HL-60/S4 treated with phorbol 12-myristate 13-acetate at 8.2 ng/mL for 4 days and 3 days (cell line): ENCODE results near the gene ZBTB20.

Source experiments
- in situ Hi-C: fragments of 300-500 bp; cut with MboI; formaldehyde crosslinking; loops from 2 replicates; pipeline ENCODE4 v1.15.0; 2022; ENCODE audit warnings: low sequenced_read_pairs

Gene ZBTB20

DNA sequence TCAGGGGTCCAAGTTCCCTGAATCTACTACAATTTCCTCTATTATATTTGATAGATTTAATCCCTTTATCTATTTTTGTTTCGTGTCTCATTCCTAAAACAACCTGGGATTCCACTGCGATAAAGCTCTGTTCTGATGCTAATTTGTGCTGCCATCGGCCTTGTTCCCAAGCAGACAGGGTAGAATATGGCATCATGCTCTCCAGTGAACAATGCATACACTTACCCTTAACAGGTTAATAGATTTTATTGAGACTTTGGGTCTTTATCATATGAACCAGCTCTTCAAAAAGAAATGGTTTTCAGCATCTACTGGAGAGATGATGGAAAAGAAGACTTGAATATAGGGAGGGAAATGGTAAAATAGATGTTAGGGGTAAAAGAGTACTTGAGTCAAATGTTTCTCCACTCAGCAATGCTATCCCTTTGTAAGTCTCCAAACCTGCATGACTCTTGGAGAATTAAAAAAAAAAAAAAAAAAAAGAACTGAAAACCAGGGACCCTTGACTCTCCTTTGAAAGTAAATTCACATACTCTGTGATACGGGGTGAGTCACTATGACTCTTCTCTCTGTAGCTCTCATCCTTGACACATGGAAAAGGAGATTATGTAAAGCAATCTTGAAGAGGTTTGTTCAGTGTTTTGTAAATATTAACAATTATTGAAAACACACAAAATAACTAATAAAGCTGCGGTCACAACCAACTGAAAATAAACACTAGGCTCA, 268.8 kb downstream of the ZBTB20 start:
- in situ Hi-C loops, result no loop called here

DNA sequence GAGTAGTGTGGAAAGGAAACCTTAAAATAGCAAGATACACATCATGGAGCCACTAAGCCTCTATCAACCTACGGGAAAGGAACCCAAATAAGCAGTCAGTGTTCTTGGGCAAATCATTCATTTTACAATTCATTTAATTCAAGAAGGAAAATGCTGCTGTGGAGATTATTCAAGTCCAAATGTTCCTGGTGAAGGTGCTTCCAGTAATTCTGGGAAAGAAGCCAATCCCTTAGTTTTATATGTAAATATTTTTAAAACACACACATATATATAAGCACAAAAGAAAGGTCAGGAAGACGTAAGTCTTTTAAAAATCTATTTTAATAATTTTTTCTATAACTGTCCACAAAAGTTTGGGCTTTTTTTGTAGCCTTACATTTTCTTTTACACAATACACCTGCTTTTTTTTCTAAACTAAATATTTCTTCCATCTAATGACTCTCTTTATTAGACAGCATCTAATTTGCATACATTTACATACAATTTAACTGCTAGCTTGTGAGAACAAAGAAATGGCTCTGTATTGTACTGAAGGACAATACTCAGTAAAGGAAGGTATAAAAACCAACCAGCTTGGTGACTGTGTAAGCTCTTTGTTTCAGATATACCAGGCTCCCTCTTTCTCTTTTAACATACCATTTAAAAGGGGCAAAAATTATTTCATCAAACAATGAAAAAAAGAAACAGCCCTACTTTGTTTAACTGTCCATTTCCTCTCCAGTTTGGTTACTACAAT, 269.5 kb downstream of the ZBTB20 start:
- in situ Hi-C loops, result no loop called here

DNA sequence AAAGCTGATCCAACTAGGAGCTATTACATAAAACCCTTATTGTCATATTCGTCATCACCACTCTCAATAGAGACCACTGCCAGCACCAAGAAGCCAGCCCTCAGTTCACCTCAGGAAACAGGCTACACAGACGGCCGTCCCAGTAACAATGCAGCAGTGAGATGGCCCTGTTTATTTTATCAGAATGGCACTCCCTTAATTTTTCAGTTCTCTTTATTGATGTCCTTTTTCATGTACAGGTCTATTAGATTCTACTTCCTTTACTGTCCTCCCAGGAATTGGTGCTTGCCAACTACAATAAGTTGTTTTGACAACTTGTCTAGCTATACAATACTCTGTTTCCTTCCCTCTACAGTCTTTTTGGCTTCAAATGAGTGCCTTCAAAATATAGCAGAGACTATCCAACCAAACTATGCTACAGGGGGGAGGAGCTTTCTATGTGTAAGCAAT, 272.5 kb downstream of the ZBTB20 start:
- in situ Hi-C loops, result no loop called here

DNA sequence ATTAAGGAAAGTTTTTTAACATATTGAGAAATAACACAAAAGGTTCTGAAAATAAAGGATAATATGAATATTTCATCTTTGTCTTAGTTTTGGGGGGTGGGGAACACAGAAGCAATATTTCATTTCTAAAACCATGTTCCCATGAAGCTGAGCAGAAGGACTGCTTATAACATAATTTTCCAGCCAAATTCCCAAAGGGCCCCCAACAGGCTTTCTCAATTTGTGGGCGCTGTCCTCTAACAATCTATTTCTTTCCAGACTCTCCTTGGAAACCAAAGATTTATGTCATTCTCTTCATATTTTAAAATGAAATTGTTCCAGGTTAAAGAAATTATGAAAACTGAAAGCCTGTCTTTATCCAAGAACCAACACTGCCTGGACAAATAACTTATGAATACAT, 273.5 kb downstream of the ZBTB20 start:
- in situ Hi-C loops, result no loop called here

DNA sequence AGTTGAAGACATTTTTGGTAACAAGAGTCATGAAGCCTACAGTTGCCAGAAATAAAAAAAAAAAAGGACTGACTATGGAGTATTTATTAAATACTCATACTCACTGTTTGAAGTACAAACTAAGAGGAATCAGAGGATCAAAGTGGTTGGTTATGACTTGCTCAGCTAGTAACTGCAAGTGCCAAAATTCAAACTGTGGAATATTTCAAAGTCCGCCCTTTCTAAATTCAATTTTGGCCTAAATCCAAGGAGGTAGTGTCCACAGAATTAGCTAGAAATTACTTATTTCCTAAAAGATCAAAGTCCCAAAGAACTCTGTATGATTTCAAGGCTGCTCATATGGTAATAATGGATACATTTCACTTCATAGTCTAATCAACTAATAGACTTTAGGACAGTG, 274.5 kb downstream of the ZBTB20 start:
- in situ Hi-C loops, result no loop called here

DNA sequence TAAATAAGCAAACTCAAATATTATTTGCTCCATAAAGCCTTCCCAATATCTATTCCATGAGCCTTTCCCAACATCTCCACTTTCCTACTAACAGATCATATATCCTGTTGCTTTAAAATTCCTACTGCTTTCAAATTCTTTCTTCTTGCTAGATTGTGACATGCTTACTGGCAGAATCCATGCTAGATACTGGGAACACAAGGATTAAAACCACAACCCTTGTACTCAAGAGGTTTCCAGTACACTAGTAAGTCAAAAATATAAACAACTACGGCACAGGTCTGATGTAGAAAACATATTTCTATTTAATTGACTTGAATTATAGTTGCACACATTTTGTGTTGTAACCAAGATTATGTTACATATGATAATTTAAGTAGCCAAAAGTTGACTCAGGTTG, 275.0 kb downstream of the ZBTB20 start:
- in situ Hi-C loops, result no loop called here

DNA sequence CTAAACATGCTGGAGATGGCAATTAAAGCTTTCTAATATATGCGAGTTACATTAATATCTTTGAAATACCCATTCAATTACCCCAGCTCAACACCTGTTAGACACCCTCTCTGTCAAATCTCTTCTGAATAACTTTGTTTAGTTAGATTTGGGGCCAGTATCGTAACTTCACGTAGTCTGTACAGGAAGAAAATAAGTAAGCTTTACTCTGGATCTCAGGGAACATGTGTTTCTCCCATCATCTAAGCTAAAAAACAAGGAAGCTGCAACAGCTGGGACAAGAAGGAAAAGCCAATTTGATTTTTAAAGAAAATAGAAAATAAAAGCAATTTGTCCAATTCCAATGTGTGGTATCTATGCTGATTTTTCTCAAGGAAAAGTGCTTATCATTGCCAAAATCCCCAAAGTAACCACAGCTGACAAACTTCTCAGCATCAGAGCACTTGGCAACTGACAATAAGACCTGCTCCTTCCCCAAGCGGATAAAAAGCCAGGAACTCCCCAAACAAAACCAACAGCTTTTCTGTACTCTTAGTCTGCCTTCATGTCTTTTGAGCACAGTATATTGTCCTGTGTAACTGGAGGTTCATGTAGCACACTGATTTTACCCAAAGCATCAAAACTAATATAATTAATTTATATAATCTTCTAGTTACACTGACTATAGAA, 279.1 kb downstream of the ZBTB20 start:
- in situ Hi-C loops, result no loop called here

DNA sequence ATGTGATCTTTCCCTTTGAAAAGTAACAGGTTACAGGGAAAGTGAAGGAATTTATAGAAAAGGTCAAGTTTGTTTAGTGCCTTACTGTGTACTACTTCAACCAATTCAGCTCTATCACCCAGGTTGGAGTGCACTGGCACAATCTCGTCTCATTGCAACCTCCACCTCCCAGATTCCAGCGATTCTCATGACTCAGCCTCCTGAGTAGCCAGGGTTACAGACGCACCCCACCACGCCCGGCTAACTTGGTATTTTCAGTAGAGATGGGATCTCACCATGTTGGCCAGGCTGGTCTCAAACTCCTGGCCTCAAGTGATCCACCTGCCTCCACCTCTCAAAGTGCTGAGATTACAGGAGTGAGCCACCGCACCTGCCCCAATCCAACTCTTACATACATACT, 279.7 kb downstream of the ZBTB20 start:
- in situ Hi-C loops, result no loop called here

DNA sequence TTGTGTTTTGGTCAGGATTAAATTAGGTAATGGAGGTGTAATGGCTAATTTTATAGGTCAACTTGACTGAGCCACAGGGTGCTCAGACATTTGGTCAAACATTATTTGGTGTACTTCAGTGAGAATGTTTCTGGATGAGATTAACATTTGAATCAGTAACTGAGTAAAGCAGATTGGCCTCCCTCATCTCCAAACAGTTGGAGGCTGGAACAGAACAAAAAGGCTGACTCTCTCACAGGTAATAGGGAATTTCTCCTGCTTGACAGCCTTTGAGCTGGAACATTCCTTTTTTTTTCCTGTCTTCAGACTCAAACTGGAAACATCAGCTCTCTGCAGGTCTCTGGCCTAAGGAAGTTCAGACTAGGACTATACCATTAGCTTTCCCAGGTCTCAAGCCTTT, 280.7 kb downstream of the ZBTB20 start:
- in situ Hi-C loops, result no loop called here

DNA sequence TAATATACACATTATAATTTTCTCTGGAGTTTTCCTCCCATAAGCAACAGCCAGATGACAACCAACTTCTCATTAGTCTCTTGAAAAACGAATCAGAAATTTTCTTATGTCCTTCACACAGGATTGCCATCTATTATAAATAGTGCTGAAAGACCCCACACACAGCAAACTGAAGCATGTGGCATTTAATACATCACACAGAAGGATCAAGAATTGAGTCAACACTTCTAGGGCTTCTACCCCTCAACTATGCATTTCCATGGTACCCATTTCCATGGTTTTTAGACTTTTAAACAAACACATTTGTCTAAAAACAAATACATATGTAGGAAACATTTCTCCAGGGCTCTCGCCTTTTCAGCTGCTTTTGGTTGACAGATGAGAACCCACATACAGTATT, 282.1 kb downstream of the ZBTB20 start:
- in situ Hi-C loops, result no loop called here

DNA sequence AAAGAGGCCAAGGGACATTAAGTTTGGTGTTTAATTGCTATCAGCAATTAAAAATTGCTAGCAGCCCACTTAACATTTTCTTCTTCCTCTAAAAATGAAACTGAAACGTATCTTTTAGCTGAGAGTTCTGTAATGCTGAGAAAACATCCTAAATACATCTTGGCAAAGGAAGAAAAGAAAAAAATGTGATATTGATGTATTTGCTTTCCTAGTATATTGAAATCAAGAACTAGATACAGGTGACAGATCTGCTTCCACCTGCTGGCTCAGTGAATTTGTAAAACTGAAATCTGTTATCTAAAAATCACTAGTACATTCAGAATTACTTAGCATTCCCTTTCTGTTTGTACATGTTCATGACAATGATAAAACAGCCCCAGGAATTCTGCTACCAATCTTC, 283.2 kb downstream of the ZBTB20 start:
- in situ Hi-C loops, result no loop called here

DNA sequence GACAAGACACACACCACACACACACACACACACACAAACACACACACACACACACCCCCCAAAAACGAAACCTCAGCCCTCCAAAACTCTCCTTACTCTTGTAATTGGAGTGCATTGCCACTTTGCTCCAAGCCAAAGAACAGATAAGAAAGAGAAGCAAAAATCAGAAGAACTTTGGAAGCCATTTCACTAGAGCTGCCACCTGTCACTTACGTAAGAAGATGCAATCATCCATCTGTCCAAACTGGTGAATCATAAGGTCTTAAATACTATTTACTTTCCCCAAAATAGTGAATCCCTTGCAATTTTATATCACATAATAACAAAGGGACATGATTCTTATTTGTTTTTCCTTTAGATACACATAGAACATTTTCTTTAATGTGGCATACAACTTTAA, 285.4 kb downstream of the ZBTB20 start:
- in situ Hi-C loops, result no loop called here

DNA sequence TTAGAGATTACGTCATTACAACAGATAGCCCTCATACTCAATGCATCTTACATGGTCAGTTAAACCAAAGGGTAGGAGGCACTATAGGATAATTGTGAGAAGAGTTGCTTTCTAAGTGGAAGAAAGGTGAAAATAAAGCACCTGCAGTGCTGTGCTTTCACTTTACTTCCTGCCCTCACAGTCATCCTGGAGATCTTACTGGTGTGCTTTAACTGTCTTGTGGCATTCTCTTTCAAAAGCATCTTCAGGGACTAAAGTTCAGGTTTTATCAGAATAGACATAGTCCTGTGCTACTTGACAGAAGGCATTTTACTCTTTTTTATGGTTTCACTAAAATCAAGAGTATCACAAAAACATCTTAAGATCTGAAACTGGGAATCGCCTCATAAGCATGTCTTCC, 286.6 kb downstream of the ZBTB20 start:
- in situ Hi-C loops, result no loop called here

DNA sequence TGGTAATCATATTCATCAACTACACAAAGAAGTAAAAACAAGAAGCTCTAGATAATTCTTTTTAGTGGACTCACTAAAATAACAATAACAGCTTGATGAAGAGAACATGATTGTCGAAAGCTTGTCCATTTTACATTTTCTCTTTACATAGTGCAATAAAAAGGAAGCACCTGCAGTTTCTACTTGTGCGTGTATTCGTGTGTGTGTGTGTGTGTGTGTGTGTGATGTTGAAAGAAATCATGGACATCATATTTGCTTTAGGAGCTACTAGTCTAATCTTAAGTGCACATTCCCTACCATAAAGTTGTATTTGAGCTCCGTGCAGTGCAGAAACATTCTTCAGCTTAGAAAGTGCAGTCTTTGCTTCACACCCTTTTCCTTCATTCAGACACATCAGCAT, 288.8 kb downstream of the ZBTB20 start:
- in situ Hi-C loops, result no loop called here

DNA sequence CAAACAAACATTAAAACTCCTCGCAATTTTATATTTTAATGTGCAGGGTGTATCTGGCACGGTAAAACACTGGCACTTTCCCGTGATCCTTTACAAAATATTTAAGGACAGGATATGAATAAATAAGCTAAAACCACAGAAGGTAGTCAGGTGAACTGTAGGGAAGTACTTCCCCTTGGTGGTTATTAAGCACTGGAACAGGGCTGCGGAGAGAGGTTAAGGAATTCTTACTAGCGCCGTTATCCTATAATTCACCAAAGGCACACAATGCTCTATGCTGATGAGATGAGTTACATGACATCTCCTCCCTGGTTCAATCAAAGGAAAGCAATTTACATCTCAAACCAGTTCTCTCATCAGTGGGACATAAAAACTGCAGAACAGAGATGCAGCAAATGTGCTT, 289.8 kb downstream of the ZBTB20 start:
- in situ Hi-C loops, result no loop called here

DNA sequence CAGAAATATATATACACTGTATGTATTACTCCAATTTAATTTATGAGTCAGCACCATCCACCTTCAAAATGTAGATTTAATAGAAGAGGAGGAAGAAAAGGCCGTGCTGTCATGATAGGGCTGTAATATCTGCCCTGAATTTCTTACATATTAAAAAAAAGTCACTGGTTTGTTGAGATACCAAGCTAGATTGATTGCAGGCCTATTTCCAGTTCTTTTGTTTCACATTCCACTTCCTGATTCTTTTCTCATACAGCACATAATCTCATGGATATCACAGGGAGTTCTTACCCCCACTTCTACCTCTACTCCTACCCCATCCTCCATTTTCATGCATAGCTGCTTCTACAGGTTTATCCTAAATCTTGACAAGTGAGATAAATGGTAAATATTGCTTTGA, 290.3 kb downstream of the ZBTB20 start:
- in situ Hi-C loops, result no loop called here

DNA sequence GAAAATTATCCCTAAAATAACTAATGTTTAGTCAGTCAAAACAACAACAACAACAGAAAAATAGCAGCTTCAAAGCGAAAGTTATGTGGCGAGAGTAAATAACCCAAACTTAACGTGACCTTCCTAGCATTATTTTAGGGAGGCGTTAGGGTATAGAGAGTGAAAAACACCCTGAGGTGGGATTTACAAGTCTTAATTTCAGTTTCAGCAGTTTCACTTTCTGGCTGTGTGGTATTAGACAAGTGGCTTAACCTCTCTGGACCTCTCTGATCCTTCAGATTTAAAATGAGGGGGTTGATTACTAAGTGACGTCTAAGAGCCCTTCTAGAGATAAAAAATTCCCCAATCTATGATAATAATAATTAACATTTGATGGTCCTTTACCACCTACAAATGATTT, 291.2 kb downstream of the ZBTB20 start:
- in situ Hi-C loops, result no loop called here

DNA sequence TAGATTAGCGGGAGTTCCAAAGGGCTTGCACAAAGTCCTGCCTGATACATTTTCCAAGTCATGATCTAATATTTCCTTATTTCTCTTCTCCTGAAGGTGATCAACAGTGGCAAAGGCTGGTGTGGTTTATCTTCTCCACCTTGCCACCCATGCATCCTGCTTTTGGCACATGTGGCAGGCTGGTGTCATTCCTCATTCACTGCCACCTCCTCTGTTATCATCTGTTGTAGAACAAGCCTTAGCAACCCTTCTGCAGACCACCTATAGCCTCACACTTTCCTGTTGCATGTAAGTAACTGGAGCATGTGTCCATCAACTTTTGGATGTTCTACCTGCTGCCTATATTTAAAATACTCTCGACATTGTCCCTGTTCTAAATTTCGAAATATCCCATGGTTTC, 294.1 kb downstream of the ZBTB20 start:
- in situ Hi-C loops, result no loop called here

DNA sequence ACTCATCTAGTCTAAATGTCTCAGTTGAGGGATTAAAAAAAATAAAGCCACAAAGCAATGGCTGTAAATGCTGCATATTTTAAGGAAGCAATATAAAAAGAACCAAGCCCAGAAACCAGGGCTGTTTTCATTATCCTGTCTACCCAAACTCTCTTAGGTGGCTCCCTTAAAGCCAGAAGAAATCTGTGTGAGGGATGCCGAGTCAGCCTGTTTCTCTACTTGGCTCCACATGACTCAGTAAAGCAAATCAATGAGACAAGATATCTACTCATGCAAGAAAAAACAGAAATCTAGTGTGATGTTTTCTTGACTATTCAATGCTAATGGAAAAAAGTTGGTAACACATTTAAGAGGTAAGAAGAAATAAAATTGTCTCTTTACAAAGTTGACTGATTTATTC, 296.2 kb downstream of the ZBTB20 start:
- in situ Hi-C loops, result no loop called here

DNA sequence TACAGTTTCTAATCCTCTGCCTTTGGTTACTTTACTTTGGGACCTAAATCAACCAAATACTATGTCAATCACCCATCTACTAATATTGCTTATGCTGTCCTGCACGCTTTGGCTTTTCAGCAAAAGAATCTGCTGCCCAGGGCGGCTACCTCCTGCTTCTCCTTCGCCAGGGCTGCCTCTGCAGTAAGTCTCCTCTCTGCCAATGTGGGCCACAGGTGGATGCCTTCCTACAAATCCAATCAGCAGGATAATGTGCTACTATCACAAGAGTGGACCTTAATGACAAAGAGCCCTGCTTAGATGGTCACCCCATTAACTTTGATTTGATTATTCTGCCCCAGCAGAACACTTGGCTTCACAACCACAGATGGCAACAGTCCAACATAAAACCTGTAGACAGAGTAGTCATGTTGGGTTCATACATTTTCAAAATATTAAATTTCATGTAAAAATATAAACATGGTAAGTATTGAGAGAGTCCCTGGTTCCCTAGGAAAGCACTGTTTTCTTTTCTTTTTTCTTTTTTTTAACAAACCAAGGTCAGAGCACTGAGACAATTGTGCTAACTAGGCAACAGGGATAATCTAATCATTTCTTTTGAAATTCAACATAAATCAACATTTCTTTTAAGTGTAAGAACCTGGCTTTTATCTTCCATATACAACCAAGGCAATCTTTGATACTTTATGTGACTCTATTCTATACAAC, 298.3 kb downstream of the ZBTB20 start:
- in situ Hi-C loops, result no loop called here

DNA sequence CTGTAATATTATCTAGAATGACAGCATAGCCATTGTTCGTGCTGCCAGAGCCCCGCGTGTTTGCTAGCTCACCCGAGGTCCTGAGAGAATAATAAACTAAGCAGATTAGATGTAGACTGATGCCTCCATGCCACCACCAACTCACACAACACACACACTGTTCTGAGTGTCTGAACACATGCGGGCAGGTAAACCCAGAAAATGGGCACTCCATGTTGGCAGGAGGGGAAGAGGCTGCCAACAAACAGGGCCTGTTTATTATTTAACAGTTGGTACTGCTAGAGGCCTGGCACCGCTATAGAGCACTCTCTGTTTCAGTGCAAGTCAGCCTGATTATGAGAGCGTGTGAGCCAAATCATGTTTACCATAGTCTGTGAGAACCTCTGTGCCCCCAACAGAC, 299.0 kb downstream of the ZBTB20 start:
- in situ Hi-C loops, result no loop called here
